NCI-H1694 (cell line): ENCODE measurements around the gene ASB18.
"Not testable (repeated sequence)": the region's sequence is repeated elsewhere in the genome, so short reads cannot be mapped to it uniquely, and the experiment has no call there.

Experiments used
- DNase-seq: peaks from one replicate; lab custom pipeline; 2025; lab: John Stamatoyannopoulos, UW

Gene ASB18

GRCh38 chr2:236284208-236284607 lies 20.0 kb upstream of the ASB18 start:
- DNase-seq: no peak

GRCh38 chr2:236282406-236282805 lies 18.2 kb upstream of the ASB18 start:
- DNase-seq: no peak

GRCh38 chr2:236281423-236281822 lies 17.2 kb upstream of the ASB18 start:
- no peak for DNase-seq

DNA sequence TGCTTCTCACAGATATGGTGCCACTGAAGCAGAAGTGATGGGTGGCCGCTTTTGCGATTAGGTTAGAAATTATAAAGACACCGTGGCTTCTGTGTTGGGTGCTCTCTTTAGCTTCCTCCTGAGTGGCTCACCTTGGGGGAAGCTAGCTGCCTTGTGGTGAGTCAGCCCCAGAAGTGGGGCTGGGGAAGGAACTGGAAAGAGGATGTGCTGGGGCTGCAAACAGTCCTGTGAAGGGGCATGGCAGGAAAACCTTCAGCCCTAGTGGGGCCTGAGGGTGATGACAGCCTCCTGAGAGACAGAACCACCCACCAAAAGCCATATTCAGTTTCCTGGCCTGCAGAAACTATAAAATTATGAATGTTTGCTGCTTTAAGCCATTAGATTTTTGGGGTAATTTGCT lies 8.9 kb upstream of the ASB18 start:
- no peak for DNase-seq

DNA sequence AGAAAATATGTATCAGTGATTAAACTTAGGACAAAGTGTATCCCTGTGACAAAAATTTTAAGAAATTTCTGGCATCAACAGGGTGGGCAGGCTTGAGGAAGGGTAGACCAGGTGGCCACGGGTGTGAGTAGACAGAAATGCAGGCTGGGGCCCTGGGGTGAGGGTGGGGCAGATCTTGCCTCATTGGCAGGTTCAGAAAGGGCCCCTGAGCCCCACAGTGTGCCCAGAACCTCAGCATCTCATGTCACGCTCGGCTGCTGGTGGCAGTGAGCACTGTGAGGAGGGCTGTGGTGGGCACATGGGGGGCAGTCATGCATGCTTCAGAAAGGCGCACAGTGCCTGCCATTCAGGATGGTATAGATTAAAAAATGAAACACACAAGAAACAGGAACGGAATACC lies 7.6 kb upstream of the ASB18 start:
- DNase-seq: no peak

GRCh38 chr2:236269876-236270275 lies 5.7 kb upstream of the ASB18 start:
- not testable (repeated sequence) for DNase-seq

DNA sequence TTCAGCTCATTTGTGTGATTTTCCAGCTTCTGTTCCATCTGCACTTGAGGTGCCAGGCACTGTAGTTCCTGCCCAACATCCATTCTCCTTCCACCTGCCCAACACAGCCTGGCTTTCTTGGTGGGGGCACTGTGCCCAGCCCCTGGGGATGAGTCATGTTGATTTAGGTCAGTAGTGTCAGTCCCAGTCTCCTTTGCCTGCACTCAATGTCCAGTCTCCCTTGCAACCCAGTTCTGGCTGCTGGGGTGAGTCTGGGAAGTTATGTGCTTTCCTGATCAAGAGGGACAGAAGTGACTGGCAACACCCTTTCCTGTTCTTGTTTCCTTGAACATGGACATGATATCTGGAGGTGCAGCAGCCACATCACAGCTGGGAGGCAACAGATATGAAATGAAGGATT lies 1.5 kb upstream of the ASB18 start:
- DNase-seq: no peak

GRCh38 chr2:236262238-236262637 lies 2.0 kb downstream of the ASB18 start:
- no peak for DNase-seq

DNA sequence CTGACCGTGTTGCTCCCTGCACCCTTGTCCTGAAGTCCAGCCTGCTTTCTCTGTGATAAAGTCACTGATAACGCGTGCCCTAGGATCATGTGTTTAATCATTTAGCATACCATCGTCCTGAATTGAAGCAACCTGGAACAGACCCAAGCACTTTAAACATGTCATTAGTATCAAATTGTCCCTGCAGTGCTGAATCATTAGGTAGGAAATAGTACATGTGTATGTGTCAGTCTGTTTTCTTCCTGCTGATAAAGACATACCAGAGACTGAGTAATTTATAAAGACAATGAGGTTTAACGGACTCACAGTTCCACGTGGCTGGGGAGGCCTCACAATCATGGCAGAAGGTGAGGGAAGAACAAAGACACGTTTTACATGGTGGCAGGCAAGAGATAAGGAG lies 2.8 kb downstream of the ASB18 start:
- DNase-seq: no peak

DNA sequence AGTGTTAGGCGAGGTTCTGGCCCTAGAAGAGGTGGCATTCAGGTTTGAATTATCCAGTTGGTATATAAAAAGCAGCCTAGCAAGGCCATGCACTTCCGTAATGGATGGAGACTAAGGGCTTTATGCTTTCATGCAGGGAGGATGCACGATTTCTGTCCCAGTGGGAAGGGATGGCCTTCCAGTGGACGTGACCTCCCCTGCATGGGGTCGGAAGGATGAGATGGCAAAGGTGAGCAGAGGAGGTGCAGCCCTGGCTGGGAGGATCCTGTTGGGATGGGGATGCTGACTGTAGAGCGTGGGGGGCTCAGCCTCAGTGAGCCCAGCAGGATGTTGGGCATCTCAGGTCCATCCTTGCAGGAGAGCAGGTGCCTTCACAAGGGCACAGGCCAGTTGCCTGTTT lies 4.8 kb downstream of the ASB18 start:
- no peak for DNase-seq

DNA sequence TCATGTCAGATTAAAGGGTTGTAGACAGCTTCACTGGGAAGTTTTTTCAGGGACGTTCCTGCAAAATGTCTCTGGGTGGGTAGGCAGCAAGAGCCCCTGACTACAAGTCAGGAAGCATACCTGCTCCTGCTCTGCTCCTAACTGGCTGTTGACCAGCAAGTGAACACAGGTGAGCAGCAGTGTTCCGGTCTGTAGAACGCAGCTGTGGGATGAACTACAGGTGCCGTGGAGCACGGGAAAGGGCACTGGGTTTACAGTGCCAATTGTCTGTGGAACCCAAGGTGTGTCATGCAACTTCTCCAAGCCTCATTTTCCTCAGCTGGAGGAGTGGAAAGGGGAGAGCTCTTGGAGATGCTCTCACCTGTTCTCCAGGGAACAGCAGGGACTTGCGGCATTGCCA lies 6.6 kb downstream of the ASB18 start:
- DNase-seq: no peak

DNA sequence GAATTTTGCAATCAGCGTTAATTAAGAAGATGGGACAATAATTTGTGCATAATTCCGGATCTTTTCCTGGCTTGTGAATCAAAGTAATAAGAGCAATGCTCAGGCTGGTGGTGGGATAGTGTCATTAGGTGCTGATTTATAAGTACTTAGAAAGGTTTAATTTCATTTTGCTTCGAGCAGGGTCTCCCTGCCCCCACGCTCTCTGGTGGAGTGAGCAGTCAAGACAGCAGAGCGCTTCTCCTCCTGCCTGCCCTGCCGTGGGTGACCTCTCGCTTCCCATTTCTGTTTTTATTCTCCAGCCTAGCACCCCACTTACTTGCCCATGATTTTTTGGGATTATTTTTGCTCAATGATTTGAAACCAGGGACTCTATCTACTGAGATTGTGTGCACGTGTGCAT lies 7.1 kb downstream of the ASB18 start:
- no peak for DNase-seq

GRCh38 chr2:236256366-236256985 lies 7.7 kb downstream of the ASB18 start:
- DNase-seq: no peak

GRCh38 chr2:236254674-236255073 lies 9.5 kb downstream of the ASB18 start:
- no peak for DNase-seq

GRCh38 chr2:236254001-236254400 lies 10.2 kb downstream of the ASB18 start:
- DNase-seq: no peak

GRCh38 chr2:236252602-236253001 lies 11.6 kb downstream of the ASB18 start:
- DNase-seq: no peak

DNA sequence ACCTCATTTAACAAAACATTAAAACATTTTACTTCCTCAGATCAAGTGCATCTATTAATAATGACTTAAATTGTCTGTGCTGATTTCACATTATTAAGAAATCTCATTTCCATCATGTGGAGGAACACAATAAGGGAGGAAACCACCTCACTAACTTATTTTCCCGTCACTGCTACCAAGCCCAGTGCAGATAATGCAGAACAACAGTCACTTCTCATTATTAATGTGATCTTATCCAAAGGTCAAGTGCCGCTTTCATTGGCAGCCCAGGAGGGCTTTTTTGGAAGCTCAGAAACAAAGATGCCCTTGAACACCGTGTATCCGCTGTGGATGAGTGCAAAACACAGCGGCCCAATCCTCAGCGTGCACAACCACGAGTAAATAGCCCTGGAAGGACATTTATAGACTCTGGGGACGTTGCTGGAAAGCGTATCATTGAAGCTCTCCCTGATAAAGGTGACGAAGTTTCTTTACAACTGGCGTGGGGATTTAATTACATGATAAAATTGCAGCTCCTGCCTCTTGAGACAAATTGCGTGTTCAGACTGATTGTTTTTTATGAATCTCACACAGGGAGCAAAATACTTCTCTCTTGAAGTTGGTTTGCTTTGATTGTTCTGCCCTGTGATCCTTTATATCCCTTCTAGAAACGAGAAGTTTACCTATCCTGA lies 13.2 kb downstream of the ASB18 start:
- no peak for DNase-seq

DNA sequence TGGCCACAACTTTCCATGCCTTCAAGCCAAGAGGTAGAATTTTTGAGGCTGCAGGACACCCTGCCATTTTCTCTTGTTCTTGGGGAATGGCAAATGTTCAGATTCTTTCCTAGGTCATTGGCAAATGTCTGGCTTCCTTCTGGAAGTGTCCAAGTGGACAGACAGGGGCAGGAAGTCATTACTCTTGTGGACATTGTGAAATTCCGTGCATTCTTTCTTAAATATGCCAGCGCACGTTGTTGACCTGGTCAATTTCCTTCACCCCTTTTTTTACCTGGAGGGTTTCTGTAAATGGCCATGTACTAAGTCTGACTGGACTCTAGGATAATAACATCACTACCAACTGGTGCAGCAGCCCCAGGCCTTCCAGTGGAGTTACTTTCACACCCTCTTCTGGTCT lies 13.9 kb downstream of the ASB18 start:
- no peak for DNase-seq

DNA sequence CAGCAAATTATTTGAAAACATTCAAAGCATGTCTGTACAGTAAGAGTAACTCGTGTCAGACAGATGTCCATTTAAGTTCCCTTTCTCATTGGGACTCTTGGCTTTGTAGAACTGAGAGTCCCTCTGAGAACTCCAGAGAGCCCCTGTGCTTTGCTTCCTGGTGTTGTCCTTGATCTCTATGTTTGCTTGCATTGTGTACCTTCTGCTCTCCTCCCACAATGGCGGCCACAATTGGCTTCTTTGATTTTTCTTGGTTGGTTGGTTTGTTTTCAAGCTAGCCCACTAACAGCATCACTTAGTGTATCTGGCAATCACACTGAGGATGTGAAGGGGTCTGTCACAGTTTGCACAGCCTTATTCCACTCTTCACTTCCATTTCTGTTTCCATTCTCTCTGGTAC lies 15.1 kb downstream of the ASB18 start:
- no peak for DNase-seq

DNA sequence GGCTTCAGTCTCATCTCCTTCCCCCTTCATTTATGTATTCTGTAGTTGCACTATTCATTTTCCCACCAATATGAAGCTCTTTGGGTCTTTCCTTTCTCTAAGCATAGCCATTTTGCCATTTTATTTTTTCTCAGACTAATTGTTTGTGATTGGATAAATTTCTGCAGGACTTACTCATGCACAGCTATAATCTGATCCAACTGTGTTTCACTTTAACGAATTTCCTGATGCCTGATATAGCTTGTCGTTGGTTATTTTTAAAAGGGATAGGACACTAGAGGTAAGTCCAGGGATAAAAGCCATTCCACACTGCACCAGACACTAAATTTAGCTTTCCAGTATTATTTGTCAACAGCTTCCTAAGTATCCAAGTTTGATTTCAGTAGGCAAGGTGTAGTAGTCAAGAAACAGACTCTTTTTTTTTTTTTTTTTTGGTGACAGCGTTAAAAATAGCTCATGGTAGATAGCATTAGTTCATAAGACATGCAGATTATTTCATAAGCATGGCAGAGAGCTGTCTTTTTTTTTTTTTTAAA lies 17.4 kb downstream of the ASB18 start:
- no peak for DNase-seq

- no peak for DNase-seq
Observed at GRCh38 chr2:236244256-236244655, 19.9 kb downstream of the ASB18 start.

- no peak for DNase-seq
Observed at GRCh38 chr2:236242057-236242495, 22.1 kb downstream of the ASB18 start.

- DNase-seq: no peak
Observed at GRCh38 chr2:236241181-236242056, 22.8 kb downstream of the ASB18 start.
